DOHH2 (cell line): ENCODE measurements around the gene UBR1.

ENCODE experiments used
- H3F3A ChIP-seq: fragments of 200-600 bp; sonication (generic), shearing (Covaris generic); 2 replicates; pipeline ENCODE4 v1.6.0; 2016; ENCODE audit warnings: antibody characterized with exemption, mild to moderate bottlenecking; ENCODE audit not compliant: control insufficient read depth, insufficient read depth
- H3K27ac ChIP-seq: fragments of 200-600 bp; sonication (generic); 2 replicates; pipeline ENCODE4 v1.5.1; 2014; ENCODE audit warnings: low read depth, mild to moderate bottlenecking, low read length, moderate library complexity
- H3K27me3 ChIP-seq: fragments of 200-600 bp; sonication (generic); 2 replicates; pipeline ENCODE4 v1.6.1; 2014; ENCODE audit warnings: mild to moderate bottlenecking, low read length, mixed read lengths; ENCODE audit not compliant: control insufficient read depth
- H3K36me3 ChIP-seq: fragments of 200-600 bp; sonication (generic); 2 replicates; pipeline ENCODE4 v1.6.1; 2014; ENCODE audit warnings: mild to moderate bottlenecking, low read length, moderate library complexity, mixed read lengths; ENCODE audit not compliant: control insufficient read depth
- H3K4me1 ChIP-seq: fragments of 200-600 bp; sonication (generic); 2 replicates; pipeline ENCODE4 v1.6.1; 2014; ENCODE audit warnings: mild to moderate bottlenecking, low read length, mixed read lengths; ENCODE audit not compliant: control insufficient read depth
- H3K4me2 ChIP-seq: fragments of 200-600 bp; sonication (generic); 2 replicates; pipeline ENCODE4 v1.6.0; 2014; ENCODE audit warnings: mild to moderate bottlenecking, low read length, moderate library complexity
- H3K4me3 ChIP-seq: fragments of 200-600 bp; sonication (generic); 2 replicates; pipeline ENCODE4 v1.5.1; 2014; ENCODE audit warnings: mild to moderate bottlenecking, low read length, mixed read lengths
- H3K79me2 ChIP-seq: fragments of 200-600 bp; sonication (generic); 2 replicates; pipeline ENCODE4 v1.6.1; 2014; ENCODE audit warnings: mild to moderate bottlenecking, low read length, mixed read lengths; ENCODE audit not compliant: control insufficient read depth
- H3K9me2 ChIP-seq: fragments of 200-600 bp; sonication (generic); replicated peaks from 2 replicates; pipeline ENCODE4 v1.6.1; 2014; ENCODE audit warnings: mild to moderate bottlenecking, low read length, mixed read lengths; ENCODE audit not compliant: control insufficient read depth
- H3K9me3 ChIP-seq: fragments of 200-600 bp; sonication (generic); 2 replicates; pipeline ENCODE4 v1.6.1; 2014; ENCODE audit warnings: antibody characterized with exemption, low read length, mixed read lengths; ENCODE audit not compliant: control insufficient read depth, insufficient read depth
- H4K20me1 ChIP-seq: fragments of 200-600 bp; sonication (generic); 2 replicates; pipeline ENCODE4 v1.6.0; 2014; ENCODE audit warnings: low read depth, mild to moderate bottlenecking, antibody characterized with exemption, low read length, moderate library complexity; ENCODE audit not compliant: control insufficient read depth, insufficient read depth
- CTCF ChIP-seq: fragments of 200-600 bp; sonication (generic); IDR thresholded peaks from one replicate; pipeline ENCODE4 v1.5.1; 2014; ENCODE audit warnings: antibody characterized with exemption, mild to moderate bottlenecking, low read depth, low read length; ENCODE audit not compliant: poor library complexity, severe bottlenecking
- EZH2phosphoT487 ChIP-seq: fragments of 200-600 bp; sonication (generic); IDR thresholded peaks from 2 replicates; pipeline ENCODE4 v1.6.1; 2017; ENCODE audit warnings: borderline replicate concordance, mild to moderate bottlenecking, antibody characterized with exemption, low read length, moderate library complexity, mixed read lengths

Gene UBR1

DNA sequence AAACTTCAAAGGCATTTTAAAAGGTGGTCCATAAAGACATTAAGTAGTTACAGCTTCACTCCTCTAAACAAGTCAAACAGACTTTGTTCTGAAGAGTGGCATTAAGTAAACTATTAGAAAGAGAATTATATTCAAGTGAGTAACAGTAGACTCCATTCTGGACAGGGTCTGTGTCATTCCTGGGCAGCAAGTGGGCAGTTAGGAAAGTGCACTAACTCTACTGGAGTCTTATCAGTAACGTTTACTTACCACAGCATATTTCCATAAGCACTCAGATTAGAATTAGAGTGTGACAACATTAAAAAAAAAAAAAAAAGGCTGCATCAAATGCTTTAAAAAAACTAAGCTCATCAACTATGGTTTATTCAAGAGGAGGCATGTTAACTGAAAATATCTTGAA is 10.6 kb downstream of the UBR1 start:
- Histone ChIP-seq H3K9me3 (no peaks in the 10 kb centered on the region), H3K4me3 (no peak overlapping the region), H3K4me2 (no peak overlapping the region), H3K27ac (no peak overlapping the region), H4K20me1 (peaks cover 5% of the 10 kb centered on the region), H3K4me1 (peaks cover 15% of the 10 kb centered on the region), H3K79me2 (peaks cover 92% of the 10 kb centered on the region), H3K36me3 (peaks cover 51% of the 10 kb centered on the region), H3K27me3 (no peaks in the 10 kb centered on the region), H3K9me2 (no peaks in the 10 kb centered on the region), H3F3A (no peaks in the 10 kb centered on the region)
- TF ChIP-seq CTCF (no peak), EZH2phosphoT487 (no peak)

- H3F3A ChIP-seq, result no peaks in the 10 kb centered on the region
- H3K27me3 ChIP-seq, result no peaks in the 10 kb centered on the region
- H3K79me2 ChIP-seq, result peaks cover 91% of the 10 kb centered on the region
- peaks cover 21% of the 10 kb centered on the region for H3K4me1 ChIP-seq
- H3K27ac ChIP-seq, result no peak overlapping the region
- H3K9me3 ChIP-seq, result no peaks in the 10 kb centered on the region
- no peak overlapping the region for H3K4me3 ChIP-seq
- H3K4me2 ChIP-seq, result no peak overlapping the region
- no peaks in the 10 kb centered on the region for H3K9me2 ChIP-seq
- TF ChIP-seq EZH2phosphoT487, result no peak
- TF ChIP-seq CTCF, result no peak
- peaks cover 5% of the 10 kb centered on the region for H4K20me1 ChIP-seq
- peaks cover 45% of the 10 kb centered on the region for H3K36me3 ChIP-seq
Observed at GRCh38 chr15:43094416-43095030, 11.3 kb downstream of the UBR1 start.

DNA sequence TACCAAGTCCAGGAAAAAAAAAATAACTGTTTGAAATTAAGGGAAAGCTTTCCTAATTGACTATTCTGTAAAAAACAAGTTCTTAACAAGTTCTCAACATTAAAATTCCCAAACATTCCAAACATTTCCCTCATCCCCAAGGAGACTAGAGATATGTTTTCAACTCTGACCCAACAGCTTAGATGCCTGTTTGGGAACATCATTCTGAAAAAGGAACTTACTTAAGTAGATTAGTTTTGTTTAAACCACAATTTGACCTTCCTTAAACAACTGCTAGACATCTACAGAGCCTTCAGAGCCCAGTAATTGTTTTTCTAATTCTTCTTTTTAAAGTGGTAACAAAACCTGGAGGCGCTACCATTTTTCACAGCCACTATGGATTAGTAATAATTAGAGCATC is 12.8 kb downstream of the UBR1 start:
- Histone ChIP-seq H3K4me3 (no peak overlapping the region), H3K9me3 (no peaks in the 10 kb centered on the region), H3K36me3 (peaks cover 35% of the 10 kb centered on the region), H3K27me3 (no peaks in the 10 kb centered on the region), H3F3A (no peaks in the 10 kb centered on the region), H3K27ac (no peak overlapping the region), H3K79me2 (peaks cover 88% of the 10 kb centered on the region), H3K4me1 (peaks cover 21% of the 10 kb centered on the region), H3K9me2 (no peaks in the 10 kb centered on the region), H3K4me2 (no peak overlapping the region), H4K20me1 (no peaks in the 10 kb centered on the region)
- TF ChIP-seq CTCF (no peak), EZH2phosphoT487 (no peak)
